IMR-90 (cell line): ENCODE data around the gene GOLT1B. TPM values are rescaled to one million over a fixed set of nuclear protein-coding genes. Genes with fewer than 3 reads are reported as not detected.

Experiments
- ATAC-seq: fragments of 200-7000 bp; cut with Tn5 transposase; 2 replicates; pipeline ENCODE4 v1.9.1; 2020; ENCODE audit warnings: low read depth, mild to moderate bottlenecking, moderate library complexity
- BruUV-seq: library from RNA; stranded (reverse); fragments of 400-500 nt; replicated peaks from 2 replicates; lab custom pipeline; 2021; lab: Mats Ljungman, UMichigan
- CTCF ChIA-PET: fragments of 300-600 bp; formaldehyde crosslinking; extraction: SDS; loops from one replicate; lab custom pipeline; 2021; ENCODE audit warnings: antibody characterized with exemption; lab: Yijun Ruan, JAX
- POLR2A ChIA-PET: fragments of 300-600 bp; sonication (Branson Sonifier 250); formaldehyde crosslinking; loops from one replicate; lab custom pipeline; 2022; ENCODE audit warnings: antibody characterized with exemption; ENCODE audit not compliant: unreplicated experiment; lab: Charles Lee
- DNase-seq: peaks from one replicate; pipeline ENCODE4 v3.0.0; 2013
- H2AFZ ChIP-seq: replicated peaks from 2 replicates; pipeline ENCODE3; 2013; ENCODE audit warnings: low read length, mild to moderate bottlenecking; ENCODE audit not compliant: poor library complexity
- H2AK5ac ChIP-seq: 2 replicates; pipeline ENCODE4 v1.6.1; 2013; ENCODE audit warnings: low read depth, low read length, inconsistent platforms
- H2AK9ac ChIP-seq: replicated peaks from 2 replicates; pipeline ENCODE3; 2013; ENCODE audit warnings: mild to moderate bottlenecking, low read depth, low read length, moderate library complexity; ENCODE audit not compliant: poor library complexity
- H2BK120ac ChIP-seq: 2 replicates; pipeline ENCODE4 v1.6.1; 2013; ENCODE audit warnings: low read depth, low read length, inconsistent platforms
- H2BK15ac ChIP-seq: 3 replicates; pipeline ENCODE4 v1.6.1; 2013; ENCODE audit warnings: low read depth, low read length, inconsistent platforms
- H2BK20ac ChIP-seq: 2 replicates; pipeline ENCODE4 v1.6.1; 2013; ENCODE audit warnings: low read depth, mild to moderate bottlenecking, inconsistent platforms, low read length, moderate library complexity
- H2BK5ac ChIP-seq: 2 replicates; pipeline ENCODE4 v1.6.1; 2013; ENCODE audit warnings: mild to moderate bottlenecking, low read depth, low read length, inconsistent platforms; ENCODE audit not compliant: poor library complexity, severe bottlenecking
- H3K14ac ChIP-seq: replicated peaks from 2 replicates; pipeline ENCODE4 v1.6.1; 2013; ENCODE audit warnings: low read depth, low read length, inconsistent platforms
- H3K18ac ChIP-seq: 2 replicates; pipeline ENCODE4 v1.6.1; 2013; ENCODE audit warnings: low read depth, low read length, control low read depth
- H3K23ac ChIP-seq: 2 replicates; pipeline ENCODE4 v1.6.1; 2013; ENCODE audit warnings: low read depth, low read length, inconsistent platforms
- H3K27ac ChIP-seq: 2 replicates; pipeline ENCODE4 v1.5.1; 2013; ENCODE audit warnings: mild to moderate bottlenecking, control low read depth, low read length; ENCODE audit not compliant: insufficient read depth
- H3K27me3 ChIP-seq: 2 replicates; pipeline ENCODE4 v1.6.1; 2013; ENCODE audit warnings: low read length; ENCODE audit not compliant: control insufficient read depth, insufficient read depth
- H3K36me3 ChIP-seq: 2 replicates; pipeline ENCODE4 v1.6.1; 2013; ENCODE audit warnings: low read length, mixed read lengths; ENCODE audit not compliant: control insufficient read depth, insufficient read depth
- H3K4ac ChIP-seq: 2 replicates; pipeline ENCODE4 v1.6.1; 2013; ENCODE audit warnings: low read depth, low read length, inconsistent platforms
- H3K4me1 ChIP-seq: 2 replicates; pipeline ENCODE4 v1.6.1; 2013; ENCODE audit warnings: low read length, mixed read lengths; ENCODE audit not compliant: control insufficient read depth, insufficient read depth
- H3K4me2 ChIP-seq: 2 replicates; pipeline ENCODE4 v1.6.1; 2013; ENCODE audit warnings: low read depth, mild to moderate bottlenecking, control low read depth, low read length, moderate library complexity
- H3K4me3 ChIP-seq: 2 replicates; pipeline ENCODE4 v1.5.1; 2013; ENCODE audit warnings: low read depth, mild to moderate bottlenecking, control low read depth, low read length, moderate library complexity; ENCODE audit not compliant: insufficient read depth
- H3K56ac ChIP-seq: 2 replicates; pipeline ENCODE4 v1.6.1; 2013; ENCODE audit warnings: low read length, inconsistent platforms; ENCODE audit not compliant: insufficient read depth; ENCODE audit errors: extremely low read depth
- H3K79me1 ChIP-seq, 2 experiments: 2 replicates each; pipeline ENCODE4 v1.6.1; 2013; ENCODE audit warnings: low read length in 2 of 2, inconsistent platforms in 1 of 2, low read depth in 1 of 2
- H3K9ac ChIP-seq: 2 replicates; pipeline ENCODE4 v1.6.1; 2013; ENCODE audit warnings: low read depth, low read length, control low read depth
- H3K9me1 ChIP-seq: 2 replicates; pipeline ENCODE4 v1.6.1; 2013; ENCODE audit warnings: low read length, inconsistent platforms; ENCODE audit not compliant: insufficient read depth
- H3K9me3 ChIP-seq: 2 replicates; pipeline ENCODE4 v1.6.1; 2013; ENCODE audit warnings: low read length; ENCODE audit not compliant: control insufficient read depth, insufficient read depth
- H4K20me1 ChIP-seq: 2 replicates; pipeline ENCODE4 v1.6.1; 2013; ENCODE audit warnings: low read length, inconsistent platforms; ENCODE audit not compliant: insufficient read depth
- H4K5ac ChIP-seq: 2 replicates; pipeline ENCODE4 v1.6.1; 2013; ENCODE audit warnings: mild to moderate bottlenecking, low read depth, low read length, control low read depth
- H4K8ac ChIP-seq, 2 experiments: 2 replicates each; pipeline ENCODE4 v1.6.1; 2013; ENCODE audit warnings: low read depth in 2 of 2, low read length in 2 of 2, control low read depth in 1 of 2, inconsistent platforms in 1 of 2
- H4K91ac ChIP-seq: 2 replicates; pipeline ENCODE4 v1.6.1; 2013; ENCODE audit warnings: low read depth, low read length, inconsistent platforms; ENCODE audit not compliant: insufficient read depth
- BHLHE40 ChIP-seq: fragments of 150-350 bp; IDR thresholded peaks from 2 replicates; pipeline ENCODE4 v1.6.1; 2016; ENCODE audit warnings: mild to moderate bottlenecking, low read depth, low read length
- MAZ ChIP-seq: IDR thresholded peaks from 2 replicates; pipeline ENCODE4 v1.6.1; 2012; ENCODE audit warnings: low read depth, mild to moderate bottlenecking, low read length, improper control_type of control experiment, moderate library complexity, borderline replicate concordance
- MXI1 ChIP-seq: IDR thresholded peaks from 2 replicates; pipeline ENCODE4 v1.6.1; 2012; ENCODE audit warnings: low read depth, mild to moderate bottlenecking, low read length, moderate library complexity, borderline replicate concordance
- NFE2L2 ChIP-seq: fragments of 150-350 bp; IDR thresholded peaks from 2 replicates; pipeline ENCODE4 v1.6.1; 2016; ENCODE audit warnings: low read depth, mild to moderate bottlenecking, low read length
- RFX5 ChIP-seq: IDR thresholded peaks from 2 replicates; pipeline ENCODE4 v1.8.0; 2012; ENCODE audit warnings: low read depth, mild to moderate bottlenecking, low read length, moderate library complexity
- SMC3 ChIP-seq: fragments of 150-350 bp; IDR thresholded peaks from 2 replicates; pipeline ENCODE4 v1.6.1; 2016; ENCODE audit warnings: low read depth, mild to moderate bottlenecking, antibody characterized with exemption, low read length, moderate library complexity
- dilution Hi-C: fragments of 300-500 bp; cut with HindIII; formaldehyde crosslinking; loops from one replicate; pipeline ENCODE4 v1.14.3; 2018; ENCODE audit warnings: low sequenced_read_pairs; ENCODE audit not compliant: unreplicated experiment
- in situ Hi-C: fragments of 300-500 bp; cut with MboI; formaldehyde crosslinking; loops from 3 replicates; pipeline ENCODE4 v1.14.3; 2019; ENCODE audit warnings: low sequenced_read_pairs, inconsistent platforms, mixed read lengths
- intact Hi-C: fragments of 100-400 bp; cut with micrococcal nuclease; formaldehyde crosslinking; loops from 2 replicates; pipeline ENCODE4 v1.10.0; 2022
- polyA plus RNA-seq, 3 experiments: library from polyadenylated mRNA; depleted of rRNA; stranded (reverse); fragments of >200 nt; gene quantifications; 2 replicates each; pipeline ENCODE4 v1.2.3, GENCODE V29; 2012; ENCODE audit warnings: low replicate concordance in 1 of 3
- total RNA-seq: library from RNA; depleted of rRNA; stranded (reverse); fragments of >200 nt; gene quantifications from 2 replicates; pipeline ENCODE4 v1.2.3, GENCODE V29; 2012
- TF ChIP-seq, protein P1 (sequence below): fragments of 150-350 bp; IDR thresholded peaks from 2 replicates; pipeline ENCODE4 v1.6.1; 2016; ENCODE audit warnings: low read depth, mild to moderate bottlenecking, low read length, moderate library complexity, borderline replicate concordance

Gene GOLT1B
- total and polyA plus RNA-seq, 2 of the 4 experiments (the other 2 are of a cell fraction) = 27.2 to 50.5 TPM

DNA sequence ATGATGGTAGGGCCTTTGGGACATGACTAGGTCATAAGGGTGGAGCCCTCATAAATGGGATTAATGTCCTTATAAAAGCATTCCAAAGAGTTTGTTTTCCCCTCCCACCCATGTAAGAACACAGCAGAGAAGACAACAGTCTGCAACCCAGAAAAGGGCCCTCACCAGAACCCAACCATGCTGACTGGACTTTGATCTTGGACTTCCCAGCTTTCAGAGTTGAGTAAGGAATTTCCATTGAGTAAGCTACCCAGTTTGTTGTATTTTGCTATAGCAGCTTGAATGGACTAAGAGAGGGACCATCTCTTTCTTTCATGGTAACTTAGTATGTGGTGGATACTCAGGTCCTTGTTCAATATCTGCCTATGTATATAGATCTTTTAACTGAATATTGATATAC lies 21.6 kb downstream of the GOLT1B start:
- Histone ChIP-seq H4K20me1 (no peaks in the 10 kb centered on the region), H3K27ac (no peak overlapping the region), H3K27me3 (peaks cover 3% of the 10 kb centered on the region), H3K14ac (no peak overlapping the region), H2BK20ac (no peak overlapping the region), H3K36me3 (no peaks in the 10 kb centered on the region), H2BK120ac (no peak overlapping the region), H2AK5ac (no peak overlapping the region), H3K9me3 (no peaks in the 10 kb centered on the region), H3K56ac (no peak overlapping the region), H2AK9ac (no peak overlapping the region), H3K9ac (no peak overlapping the region), H3K4me1 (no peaks in the 10 kb centered on the region), H3K79me1 (no peaks in the 10 kb centered on the region), H3K4ac (no peak overlapping the region), H2BK5ac (no peak overlapping the region), H4K5ac (no peak overlapping the region), H3K9me1 (no peaks in the 10 kb centered on the region), H4K8ac (no peak overlapping the region), H2AFZ (no peak overlapping the region), H3K4me2 (no peak overlapping the region), H3K18ac (no peak overlapping the region), H4K91ac (no peak overlapping the region), H3K23ac (no peak overlapping the region), H3K4me3 (no peak overlapping the region), H2BK15ac (no peak overlapping the region)
- dilution Hi-C loops (no loop called here), intact Hi-C loops (no loop called here), in situ Hi-C loops (no loop called here)
- ChIA-PET CTCF (no interaction called here), POLR2A (no interaction called here)
- ATAC-seq (no peak), DNase-seq (no peak)
- TF ChIP-seq RFX5 (no peak), MXI1 (no peak), NFE2L2 (no peak), SMC3 (no peak), BHLHE40 (no peak), MAZ (no peak)
- TF ChIP-seq, protein P1, sequence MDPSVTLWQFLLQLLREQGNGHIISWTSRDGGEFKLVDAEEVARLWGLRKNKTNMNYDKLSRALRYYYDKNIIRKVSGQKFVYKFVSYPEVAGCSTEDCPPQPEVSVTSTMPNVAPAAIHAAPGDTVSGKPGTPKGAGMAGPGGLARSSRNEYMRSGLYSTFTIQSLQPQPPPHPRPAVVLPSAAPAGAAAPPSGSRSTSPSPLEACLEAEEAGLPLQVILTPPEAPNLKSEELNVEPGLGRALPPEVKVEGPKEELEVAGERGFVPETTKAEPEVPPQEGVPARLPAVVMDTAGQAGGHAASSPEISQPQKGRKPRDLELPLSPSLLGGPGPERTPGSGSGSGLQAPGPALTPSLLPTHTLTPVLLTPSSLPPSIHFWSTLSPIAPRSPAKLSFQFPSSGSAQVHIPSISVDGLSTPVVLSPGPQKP = no peak
- no TSS peak for BruUV-seq
